ENCODE data around the gene TRIM6.

- TF ChIP-seq CTCF (conservative IDR thresholded peaks at IDR 0.05): no peak
- TF ChIP-seq ZFX (IDR thresholded peaks at IDR 0.05): no peak
Measured at GRCh38 chr11:5596607-5597201, at the start of gene TRIM6.

Data from C4-2B (cell line).